GM19193 (cell line): ENCODE data around the gene S100B.

Experiments used
- POLR2A ChIP-seq: IDR thresholded peaks from 4 replicates; pipeline ENCODE4 v1.6.1; 2011; ENCODE audit not compliant: insufficient read depth, insufficient read length; ENCODE audit errors: extremely low read depth

S100B gene

DNA sequence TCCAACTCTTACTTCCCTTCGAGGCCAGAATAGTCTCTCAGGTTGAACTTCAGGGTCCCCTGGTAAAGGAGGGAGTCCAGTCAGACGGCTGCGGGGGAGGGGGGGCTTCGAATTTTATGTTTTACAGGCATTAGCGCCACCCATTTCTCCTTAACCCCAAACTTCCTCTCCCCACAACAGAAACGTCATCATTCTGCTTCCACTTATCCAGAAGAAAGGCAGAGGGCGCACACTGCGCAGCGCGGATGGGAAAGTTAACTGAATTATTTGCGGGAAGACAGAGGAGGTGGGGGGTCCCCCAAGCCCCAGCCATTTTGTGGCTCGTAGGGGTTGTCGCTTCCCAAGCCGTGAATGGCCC lies 30.1 kb upstream of the S100B start:
- no peak for TF ChIP-seq POLR2A

DNA sequence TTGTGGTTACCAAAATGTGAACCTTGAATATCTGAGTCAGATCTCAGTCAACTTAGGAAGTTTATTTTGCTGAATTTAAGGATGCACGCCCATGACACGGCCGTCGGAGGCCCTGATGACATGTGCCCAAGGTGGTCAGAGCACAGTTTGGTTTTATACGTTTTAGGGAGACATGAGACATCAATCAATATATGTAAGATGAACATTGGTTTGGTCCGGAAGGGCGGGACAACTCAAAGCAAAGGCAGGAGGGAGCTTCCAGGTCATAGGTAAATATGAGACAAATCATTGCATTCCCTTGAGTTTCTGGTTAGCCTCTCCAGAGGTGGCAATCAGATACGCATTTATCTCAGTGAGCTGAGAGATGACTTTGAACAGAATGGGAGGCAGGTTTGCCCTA lies 29.5 kb upstream of the S100B start:
- TF ChIP-seq POLR2A = no peak

DNA sequence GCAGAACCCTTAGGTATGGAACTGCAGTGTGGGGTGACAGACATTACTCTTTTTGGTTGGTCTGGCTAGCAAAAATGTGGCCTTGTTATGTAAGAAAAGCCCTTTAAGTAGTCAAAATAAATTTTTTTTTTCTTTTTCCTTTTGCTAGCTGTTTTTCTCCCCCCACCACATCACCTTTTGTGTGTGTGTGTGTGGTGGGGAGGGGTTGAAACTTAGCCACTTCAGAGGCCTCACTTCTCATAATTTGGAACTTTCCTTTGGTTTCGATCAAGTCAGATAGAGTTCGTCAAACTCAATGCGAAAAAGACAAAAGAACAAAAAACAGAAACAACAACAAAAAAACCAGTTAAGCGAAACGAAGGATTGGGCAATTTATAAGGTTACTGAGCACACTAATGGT lies 28.7 kb upstream of the S100B start:
- no peak for TF ChIP-seq POLR2A

DNA sequence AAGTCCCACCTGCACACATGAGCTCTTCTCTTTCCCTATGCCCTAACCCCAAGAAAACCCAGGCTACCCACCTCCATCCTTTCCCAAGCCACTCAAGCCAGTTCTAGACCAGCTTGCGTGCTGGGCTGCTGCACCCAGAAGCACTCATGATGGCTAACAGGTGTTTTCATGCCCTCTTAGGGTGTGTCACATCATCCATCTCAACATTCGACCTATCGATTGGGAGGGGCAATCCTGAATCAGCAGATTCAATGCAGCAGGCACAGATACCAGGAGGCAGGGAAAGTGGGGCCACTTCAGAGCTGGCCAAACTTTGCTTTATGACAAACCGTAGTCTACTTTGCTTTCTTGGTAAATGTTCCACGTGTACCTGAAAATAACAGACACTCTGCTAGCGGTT lies 24.0 kb upstream of the S100B start:
- no peak for TF ChIP-seq POLR2A

DNA sequence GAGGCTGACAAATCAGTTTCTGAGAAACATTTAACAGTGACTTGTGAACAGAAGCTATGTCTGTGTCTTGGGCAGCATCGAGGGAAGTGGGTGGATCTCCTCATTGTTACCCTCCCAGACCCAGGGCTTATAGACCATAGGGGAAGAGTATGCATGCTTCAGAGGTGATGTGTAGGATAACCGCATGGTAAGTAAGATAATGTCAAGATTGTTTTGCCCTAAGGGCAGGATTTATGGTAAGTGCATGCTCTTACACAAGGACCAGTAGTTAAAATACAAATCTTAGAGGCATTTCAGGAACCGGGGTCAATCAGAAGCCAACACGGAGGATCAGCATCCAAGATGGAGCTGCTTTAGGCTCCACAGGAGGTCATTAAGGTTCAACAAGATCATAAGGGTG lies 22.8 kb upstream of the S100B start:
- no peak for TF ChIP-seq POLR2A

DNA sequence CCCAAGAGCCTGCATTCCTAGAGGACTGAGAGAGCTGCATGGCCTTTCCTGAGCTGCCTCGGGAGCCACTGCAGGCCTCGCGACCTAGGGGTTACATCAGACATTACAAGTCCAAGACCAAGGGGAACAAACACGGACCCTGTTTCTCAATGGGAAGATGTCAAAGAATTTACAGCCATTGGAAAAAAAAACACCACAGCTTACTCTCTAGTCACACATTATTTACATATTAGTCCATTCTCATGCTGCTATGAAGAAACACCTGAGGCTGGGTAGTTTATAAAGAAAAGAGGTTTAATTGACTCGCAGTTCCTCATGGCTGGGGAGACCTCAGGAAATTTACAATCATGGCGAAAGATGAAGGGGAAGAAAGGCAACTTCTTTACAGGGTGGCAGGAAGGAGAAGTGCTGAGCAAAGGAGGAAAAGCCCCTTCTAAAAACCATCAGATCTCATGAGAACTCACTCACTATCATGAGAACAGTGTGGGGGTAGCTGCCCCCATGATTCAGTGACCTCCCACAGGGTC lies 22.2 kb upstream of the S100B start:
- no peak for TF ChIP-seq POLR2A

DNA sequence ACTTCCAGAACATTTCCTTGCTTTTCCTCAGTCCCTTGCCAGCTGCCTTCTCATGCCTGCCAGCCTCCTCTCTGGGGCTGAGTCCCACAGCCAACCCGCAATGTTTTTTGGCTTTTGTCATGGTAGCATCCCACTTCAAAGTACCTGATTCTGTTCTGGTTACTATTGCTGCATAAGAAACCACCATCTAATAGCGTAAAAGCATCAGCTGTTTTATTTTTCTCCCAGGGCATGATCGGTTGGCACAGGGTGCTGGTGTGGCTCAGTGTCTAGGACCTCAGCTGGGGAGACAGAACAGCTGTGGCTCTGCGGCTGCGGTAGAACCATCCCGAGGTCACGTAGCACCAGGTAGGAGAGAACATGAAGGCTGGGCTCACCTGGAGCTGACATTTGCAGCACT lies 21.7 kb upstream of the S100B start:
- TF ChIP-seq POLR2A = no peak

DNA sequence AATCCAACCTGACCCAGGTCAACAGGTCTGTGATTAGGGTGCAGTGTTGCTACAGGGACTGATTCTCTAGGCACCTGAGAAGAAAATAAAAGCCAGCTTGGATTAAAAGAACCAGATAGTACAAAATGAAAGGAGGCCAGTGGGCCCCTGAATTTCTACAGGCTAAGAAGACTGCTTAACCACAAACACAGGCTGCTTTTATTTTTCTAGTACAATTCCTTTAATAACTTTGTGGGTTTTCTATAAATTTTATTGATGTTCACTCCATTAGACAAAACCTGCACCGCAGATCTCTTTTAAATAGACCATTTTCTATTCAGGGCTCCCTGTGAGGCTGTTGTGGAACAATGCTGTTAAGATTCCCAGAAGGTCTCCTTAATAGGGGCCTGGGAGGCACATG lies 20.9 kb upstream of the S100B start:
- no peak for TF ChIP-seq POLR2A

DNA sequence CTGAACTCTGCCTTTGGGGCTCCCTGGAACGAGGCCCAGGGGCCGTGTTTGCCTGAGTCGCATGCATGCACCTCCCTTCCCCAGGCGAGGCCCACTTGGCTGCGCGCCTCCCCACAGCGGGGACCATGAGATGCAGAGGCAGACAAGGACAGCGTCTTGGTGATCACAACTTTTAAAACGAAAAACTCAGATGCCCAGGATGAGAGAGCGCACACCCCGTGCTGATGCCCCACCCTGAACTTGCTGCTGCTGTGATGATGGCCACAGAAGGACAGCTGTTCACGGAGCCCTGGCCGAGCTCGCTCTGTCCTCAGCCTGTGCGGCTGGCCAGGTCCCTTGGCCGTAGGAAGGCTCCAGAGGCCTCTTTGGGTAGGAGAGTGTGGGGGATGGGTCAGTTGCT lies 19.2 kb upstream of the S100B start:
- no peak for TF ChIP-seq POLR2A

DNA sequence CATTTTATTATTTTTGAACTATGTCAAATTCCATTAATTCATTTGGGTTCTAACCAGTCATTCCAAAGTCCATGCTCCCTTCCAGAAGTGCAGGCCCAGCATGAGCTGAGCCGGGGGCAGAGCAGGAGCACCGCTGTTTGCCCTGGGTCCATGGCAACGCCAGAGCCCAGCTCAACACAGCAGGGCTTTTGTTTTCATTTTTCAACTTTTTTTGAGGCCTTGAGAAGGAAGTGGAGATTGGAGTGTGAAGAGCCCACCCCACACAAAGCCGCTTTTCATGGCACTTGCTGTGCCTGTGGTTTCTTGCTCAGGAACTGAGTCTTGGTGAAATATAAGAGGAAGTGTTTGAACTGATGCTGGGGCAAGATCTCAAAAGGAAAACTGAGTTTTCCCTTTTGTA lies 17.3 kb upstream of the S100B start:
- TF ChIP-seq POLR2A = no peak

DNA sequence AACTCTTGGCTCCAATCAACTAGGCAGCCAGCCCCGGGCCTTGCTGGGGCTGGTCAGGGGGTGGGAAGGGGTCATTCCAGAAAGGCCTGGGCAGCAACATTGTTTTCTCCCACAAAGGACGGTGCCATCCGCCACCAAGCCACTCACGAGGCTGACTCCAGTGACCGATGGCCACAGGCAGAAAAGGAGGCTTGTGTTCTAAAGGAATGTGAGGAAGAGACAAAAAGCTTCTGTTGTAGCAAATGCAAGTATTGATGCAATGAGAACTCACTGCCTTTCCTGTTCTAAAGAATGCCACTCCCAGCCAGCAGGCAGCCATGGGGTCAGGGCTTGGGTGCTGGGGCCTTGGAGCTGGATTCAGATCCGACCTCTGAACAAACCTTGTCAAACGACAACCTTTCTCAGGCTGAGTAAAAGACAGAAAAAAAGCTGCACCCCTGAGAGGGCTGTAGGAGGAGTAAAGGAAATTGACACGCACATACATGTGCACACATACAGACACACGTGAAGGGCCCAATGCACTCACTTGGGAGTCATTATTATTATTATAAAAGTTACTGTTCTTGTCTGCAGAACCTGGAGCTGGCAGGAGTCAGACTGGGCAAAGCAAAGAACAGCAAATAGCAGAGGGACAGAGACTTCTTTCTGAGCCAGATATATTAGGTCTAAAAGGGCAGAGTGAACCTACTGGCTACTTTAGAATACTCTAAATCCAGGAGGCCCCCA lies 16.7 kb upstream of the S100B start:
- no peak for TF ChIP-seq POLR2A

DNA sequence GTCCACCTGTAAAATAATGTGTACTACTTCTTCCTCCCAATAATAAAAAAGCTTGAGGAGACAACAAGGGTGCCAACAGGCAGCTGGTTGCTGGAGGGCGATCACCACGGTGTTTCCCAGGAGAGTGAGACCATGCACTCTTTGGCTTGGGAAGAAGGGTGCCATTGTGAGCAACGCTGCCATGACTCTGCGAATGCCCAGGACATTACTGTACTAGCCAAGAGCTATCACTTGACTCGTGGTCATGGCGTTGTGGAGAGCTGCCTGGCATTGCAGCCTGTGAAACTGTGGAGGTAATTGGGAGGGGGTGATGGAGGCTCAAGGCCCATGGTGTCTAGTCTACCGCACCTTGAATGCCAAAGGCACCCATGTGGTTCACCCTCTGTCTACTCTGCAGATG lies 16.0 kb upstream of the S100B start:
- no peak for TF ChIP-seq POLR2A

DNA sequence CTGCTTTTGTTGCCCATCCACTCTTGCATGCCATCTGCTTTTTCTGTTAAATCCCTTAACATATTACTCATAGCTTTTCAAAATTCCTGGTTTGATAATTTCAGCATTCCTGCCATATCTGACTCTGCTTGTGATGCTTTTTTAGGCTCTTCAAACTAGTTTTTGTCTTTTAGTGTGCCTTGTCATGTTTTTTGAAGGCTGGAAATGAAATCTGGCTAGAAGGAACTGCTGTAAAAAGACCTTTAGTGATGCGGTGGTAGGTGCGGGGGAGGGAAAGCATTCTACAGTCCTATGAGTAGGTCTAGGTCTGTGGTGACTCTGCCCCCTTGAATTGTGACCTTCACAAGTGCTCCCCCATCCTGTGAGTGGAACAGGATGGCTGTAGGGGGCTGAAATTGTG lies 15.0 kb upstream of the S100B start:
- TF ChIP-seq POLR2A = no peak

DNA sequence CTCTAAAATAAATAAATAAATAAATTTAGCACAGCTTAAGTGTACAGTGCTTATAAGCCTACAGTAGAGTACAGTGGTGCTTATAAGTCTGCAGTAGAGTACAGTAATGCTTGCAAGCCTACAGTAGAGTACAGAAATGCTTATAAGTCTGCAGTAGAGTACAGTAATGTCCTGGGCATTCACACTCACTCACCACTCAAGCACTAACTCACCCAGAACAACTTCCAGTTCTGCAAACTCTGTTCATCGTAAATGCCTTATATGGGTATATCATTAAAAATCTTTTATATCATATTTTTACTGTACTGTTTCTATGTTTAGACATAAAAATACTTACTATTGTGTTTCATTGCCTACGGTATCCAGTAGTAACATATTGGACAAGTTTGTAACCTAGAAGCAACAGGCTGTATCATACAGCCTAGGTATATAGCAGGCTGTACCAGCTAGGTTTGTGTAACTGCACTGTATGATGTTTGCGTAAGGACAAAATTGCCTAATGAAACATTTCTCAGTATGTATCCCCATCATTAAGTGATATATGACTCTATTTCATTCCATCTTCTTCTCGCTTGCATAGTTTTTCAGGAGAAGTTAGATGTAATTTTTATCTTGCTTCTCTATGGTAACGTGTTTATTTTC lies 14.0 kb upstream of the S100B start:
- no peak for TF ChIP-seq POLR2A

DNA sequence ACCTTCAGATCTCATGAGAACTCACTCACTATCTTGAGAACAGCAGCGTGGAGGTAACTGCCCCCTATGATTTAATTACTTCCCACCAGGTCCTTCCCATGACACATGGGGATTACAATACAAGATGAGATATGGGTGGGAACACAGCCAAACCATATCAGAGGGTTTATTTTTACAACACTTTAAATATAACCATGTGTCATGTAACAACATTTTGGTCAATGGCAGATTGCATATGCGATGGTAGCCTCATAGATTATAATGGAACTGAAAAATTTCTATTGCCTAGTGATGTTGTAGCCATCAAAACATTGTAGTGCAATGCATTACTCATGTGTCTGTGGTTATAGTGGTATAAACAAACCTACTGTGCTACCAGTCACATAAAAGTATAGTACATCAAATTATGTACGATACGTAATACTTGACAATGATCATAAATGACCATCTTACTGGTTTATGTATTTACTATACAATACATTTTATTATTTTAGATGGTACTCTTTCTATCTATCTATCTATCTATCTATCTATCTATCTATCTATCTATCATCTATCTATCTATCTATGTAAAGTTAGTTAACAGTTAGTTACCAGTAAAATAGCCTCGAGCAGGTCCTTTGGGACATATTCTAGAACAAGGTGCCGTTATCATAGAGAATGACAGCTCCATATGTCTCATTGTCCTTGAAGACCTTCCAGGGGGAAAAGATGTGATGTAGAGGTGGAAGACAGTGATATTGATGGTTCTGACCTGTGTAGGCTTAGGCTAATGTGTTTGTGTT lies 12.6 kb upstream of the S100B start:
- no peak for TF ChIP-seq POLR2A

DNA sequence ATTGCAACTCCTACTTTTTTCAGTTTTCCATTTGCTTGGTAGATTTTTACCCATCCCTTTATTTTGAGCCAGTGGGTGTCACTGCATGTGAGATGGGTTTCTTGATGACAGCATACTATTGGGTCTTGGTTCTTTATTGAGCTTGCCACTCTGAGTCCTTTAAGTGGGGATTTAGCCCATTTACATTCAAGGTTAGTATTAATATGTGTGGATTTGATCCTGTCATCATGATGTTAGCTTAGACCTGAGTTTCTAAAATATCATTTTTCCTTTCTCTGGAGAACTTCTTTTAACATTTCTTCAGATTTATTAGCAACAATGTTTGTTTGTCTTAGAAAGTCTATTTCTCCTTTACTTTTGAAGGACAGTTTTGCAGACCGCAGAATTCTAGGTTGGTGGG lies 11.8 kb upstream of the S100B start:
- no peak for TF ChIP-seq POLR2A
